Fibroblast of pulmonary artery (primary cell): ENCODE measurements around the gene DPP4.

ENCODE experiments used
- DNase-seq: peaks from one replicate; pipeline ENCODE4 v3.0.0-alpha.2; 2010; ENCODE audit warnings: low read depth
- H3K4me3 ChIP-seq: replicated peaks from 2 replicates; pipeline ENCODE4 v1.5.1; 2011; ENCODE audit warnings: low read depth, mild to moderate bottlenecking, control low read depth, low read length, moderate library complexity
- TF ChIP-seq, protein P1 (sequence below): IDR thresholded peaks from 2 replicates; pipeline ENCODE4 v1.5.1; 2011; ENCODE audit warnings: mild to moderate bottlenecking, control low read depth, low read length, inconsistent platforms; ENCODE audit errors: missing control alignments

DPP4 gene

DNA sequence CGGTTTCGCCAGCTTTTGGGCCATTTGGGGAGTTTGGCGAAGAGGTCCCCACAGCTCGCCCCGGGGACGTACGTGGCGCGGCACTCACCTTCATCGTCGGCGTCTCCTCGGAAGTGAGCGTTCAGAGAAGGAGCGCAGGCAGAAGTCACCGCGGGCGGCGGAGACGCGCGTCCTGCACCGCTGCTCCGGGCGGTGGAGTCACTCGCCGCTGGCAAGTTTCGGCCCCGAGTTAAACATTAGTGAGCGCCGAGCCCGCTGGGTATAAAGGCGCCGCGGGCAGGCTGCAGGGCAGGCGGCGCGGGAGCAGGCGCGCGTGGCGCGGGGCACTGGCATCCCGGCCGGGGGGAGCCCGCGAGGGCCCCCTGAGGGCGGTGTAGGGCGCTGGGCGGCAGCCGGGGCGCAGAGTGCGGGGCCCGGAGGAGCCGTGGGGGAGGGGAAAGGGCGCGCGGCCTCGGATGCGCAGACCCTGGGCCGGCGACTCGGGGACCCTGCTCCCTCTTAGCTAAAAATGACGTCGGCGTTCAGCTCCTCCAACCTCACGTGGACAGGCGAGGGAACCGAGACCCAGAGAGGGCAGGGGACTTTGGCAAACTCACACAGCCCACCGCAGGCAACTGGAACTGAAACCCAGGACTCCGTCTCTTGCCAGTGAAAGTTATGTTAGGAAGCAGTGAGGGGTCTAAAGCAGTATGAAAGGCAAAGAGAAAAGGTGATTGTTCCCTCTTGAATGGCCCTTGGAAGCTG lies at the start of gene DPP4:
DPP4 (minus strand) TSS at position 328 of the 744 bp plus-strand sequence; CDS start at position 94, 234 bp downstream.
- TF ChIP-seq, protein P1, sequence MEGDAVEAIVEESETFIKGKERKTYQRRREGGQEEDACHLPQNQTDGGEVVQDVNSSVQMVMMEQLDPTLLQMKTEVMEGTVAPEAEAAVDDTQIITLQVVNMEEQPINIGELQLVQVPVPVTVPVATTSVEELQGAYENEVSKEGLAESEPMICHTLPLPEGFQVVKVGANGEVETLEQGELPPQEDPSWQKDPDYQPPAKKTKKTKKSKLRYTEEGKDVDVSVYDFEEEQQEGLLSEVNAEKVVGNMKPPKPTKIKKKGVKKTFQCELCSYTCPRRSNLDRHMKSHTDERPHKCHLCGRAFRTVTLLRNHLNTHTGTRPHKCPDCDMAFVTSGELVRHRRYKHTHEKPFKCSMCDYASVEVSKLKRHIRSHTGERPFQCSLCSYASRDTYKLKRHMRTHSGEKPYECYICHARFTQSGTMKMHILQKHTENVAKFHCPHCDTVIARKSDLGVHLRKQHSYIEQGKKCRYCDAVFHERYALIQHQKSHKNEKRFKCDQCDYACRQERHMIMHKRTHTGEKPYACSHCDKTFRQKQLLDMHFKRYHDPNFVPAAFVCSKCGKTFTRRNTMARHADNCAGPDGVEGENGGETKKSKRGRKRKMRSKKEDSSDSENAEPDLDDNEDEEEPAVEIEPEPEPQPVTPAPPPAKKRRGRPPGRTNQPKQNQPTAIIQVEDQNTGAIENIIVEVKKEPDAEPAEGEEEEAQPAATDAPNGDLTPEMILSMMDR = no peak
- DNase-seq = no peak
- H3K4me3 ChIP-seq = peak within 1 kb of the TSS; percentile 74

DNA sequence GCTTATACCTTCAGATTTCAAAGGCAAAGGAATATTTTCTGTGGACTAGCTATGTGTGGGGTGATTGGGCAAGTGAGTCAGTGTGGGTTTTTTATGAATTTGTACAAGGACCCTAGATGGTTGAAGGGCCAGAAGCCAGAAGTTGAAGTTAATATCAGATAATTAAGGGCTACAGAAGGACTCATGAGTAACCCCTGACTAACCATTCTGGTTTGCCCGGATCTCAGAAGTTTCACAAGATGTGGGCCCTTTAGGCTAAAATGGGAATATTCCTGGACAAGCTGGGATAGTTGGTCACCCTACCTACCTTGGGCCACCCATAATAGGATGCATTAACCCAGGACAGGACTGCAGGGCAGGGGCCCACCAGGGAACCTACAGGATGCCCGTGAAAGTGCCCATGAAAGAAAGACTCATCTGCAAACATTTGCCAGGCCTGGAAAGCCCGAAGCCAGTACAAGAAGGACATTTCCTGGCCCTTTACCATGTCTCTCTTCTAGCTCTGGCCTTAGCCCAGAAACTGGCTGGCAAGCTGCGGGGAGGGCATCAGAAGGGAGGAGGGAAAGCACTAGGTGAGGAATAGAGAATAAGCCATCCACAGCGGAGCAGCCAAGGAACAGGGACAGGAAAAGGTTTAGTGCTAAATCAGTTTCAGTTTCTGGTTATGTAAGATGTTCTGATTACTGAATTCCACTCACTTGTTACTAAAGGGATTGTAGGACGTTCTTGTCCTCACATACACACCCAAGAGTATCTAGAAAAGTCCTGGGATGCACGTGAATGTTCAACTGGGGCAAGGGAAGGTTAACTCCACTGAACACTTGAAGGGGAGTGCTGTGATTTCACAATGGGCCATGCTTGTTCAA lies 44.4 kb upstream of the DPP4 start:
- no peak overlapping the region for H3K4me3 ChIP-seq
- peak; percentile 60 for DNase-seq
- TF ChIP-seq, protein P1 = no peak

DNA sequence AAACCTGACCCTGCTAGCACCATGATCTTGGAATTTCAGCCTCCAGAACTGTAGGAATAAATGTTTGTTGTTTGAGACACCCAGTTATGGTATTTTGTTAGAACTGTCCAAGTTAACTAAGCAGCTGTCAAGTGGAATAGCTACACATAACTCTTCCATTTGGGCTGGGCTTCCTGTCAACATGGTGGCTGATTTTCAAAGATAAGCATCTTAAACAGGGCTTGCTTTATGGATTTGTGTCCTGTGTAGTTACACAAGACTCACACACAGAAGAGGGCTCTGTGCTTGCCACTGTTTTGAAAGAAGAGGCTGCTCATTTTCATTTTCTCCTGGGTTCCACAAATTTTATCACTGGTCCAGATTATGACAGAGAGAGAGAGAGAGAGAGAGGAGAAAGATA lies 42.3 kb upstream of the DPP4 start:
- no peak for DNase-seq
- TF ChIP-seq, protein P1 = no peak
- H3K4me3 ChIP-seq = no peak overlapping the region

DNA sequence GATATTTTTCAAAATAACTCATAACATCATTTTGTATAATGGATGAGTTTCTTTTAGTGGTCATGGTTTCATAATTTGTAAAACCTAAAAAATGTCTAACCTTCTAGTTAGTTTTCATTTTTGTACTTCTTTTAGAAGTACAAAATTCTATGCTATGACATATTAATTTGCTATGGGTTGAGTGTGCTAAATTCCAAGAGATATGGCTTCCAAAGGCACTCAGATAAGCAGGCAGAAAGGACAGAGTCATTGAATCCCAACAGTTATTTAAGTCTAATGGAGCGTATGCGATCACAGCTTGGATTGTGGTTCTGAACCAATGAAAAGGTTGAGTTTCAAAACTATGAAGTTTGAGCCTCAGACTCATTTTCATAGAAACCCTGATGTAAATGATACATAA lies 41.1 kb upstream of the DPP4 start:
- no peak for DNase-seq
- TF ChIP-seq, protein P1 = no peak
- H3K4me3 ChIP-seq = no peak overlapping the region

DNA sequence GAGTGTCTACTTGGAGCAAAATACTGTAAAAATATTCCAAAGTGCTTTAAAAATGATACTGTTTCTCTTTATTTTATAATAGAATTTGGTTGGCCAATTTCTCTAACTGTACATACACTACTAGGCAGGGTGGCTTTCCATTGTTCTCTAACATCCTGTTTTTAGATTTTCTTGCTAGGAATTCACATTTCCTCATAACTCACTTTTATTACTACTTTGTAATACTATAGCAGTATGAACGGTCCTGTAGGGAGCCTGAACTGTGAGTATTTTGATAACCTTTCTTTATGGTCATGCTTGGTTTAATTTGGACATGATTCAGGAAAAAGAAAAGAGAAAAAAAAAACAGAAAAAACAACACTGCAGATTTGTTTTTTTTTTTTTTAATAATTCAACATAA lies 40.3 kb upstream of the DPP4 start:
- TF ChIP-seq, protein P1 = no peak
- DNase-seq = peak; percentile 79
- no peak overlapping the region for H3K4me3 ChIP-seq

DNA sequence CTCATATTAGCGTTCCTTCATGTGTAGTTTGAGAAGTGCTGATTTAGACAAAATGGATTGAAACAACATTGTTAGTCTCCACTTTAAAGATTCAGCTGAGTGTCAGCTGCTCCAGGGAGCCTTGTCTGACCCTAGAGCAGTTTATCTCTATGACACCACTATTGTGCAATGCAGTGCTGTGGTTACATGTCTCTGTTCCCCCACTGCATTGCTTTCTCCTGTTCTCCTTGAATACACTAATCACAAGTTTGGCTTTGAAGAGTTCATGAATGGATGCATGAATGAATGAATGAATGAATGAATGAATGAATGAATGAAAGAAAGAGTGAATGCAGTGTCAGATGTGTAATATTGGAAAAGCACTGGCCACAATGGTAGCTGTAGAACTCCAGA lies 39.8 kb upstream of the DPP4 start:
- H3K4me3 ChIP-seq = no peak overlapping the region
- TF ChIP-seq, protein P1 = no peak
- peak; percentile 84 for DNase-seq
